GM20431 (cell line): ENCODE data around the gene PPP1R8.
"Not testable (repeated sequence)": the region's sequence is repeated elsewhere in the genome, so short reads cannot be mapped to it uniquely, and the experiment has no call there.

Source experiments
- in situ Hi-C: fragments of 300-500 bp; cut with MseI, MboI; formaldehyde crosslinking; loops from one replicate; pipeline ENCODE4 v1.15.0; 2020; ENCODE audit warnings: low sequenced_read_pairs; ENCODE audit not compliant: unreplicated experiment

The PPP1R8 gene

GRCh38 chr1:27831568-27832410, 1.2 kb downstream of the PPP1R8 start:
- in situ Hi-C loops: no loop called here

GRCh38 chr1:27832762-27833161, 2.2 kb downstream of the PPP1R8 start:
- in situ Hi-C loops: no loop called here

- in situ Hi-C loops: no loop called here
Observed at GRCh38 chr1:27833470-27833869, 2.9 kb downstream of the PPP1R8 start.

GRCh38 chr1:27835046-27835445, 4.5 kb downstream of the PPP1R8 start:
- in situ Hi-C loops: no loop called here

GRCh38 chr1:27835501-27835900, 4.9 kb downstream of the PPP1R8 start:
- in situ Hi-C loops: no loop called here

- in situ Hi-C loops: no loop called here
Observed at GRCh38 chr1:27849951-27850350, 19.4 kb downstream of the PPP1R8 start.

GRCh38 chr1:27855085-27855484, 24.5 kb downstream of the PPP1R8 start:
- in situ Hi-C loops: no loop called here

GRCh38 chr1:27856561-27857343, 26.2 kb downstream of the PPP1R8 start:
- in situ Hi-C loops: no loop called here

- in situ Hi-C loops: not testable (repeated sequence)
Observed at GRCh38 chr1:27857552-27857951, 27.0 kb downstream of the PPP1R8 start.

- in situ Hi-C loops: no loop called here
Observed at GRCh38 chr1:27858072-27858948, 27.7 kb downstream of the PPP1R8 start.

- in situ Hi-C loops: no loop called here
Observed at GRCh38 chr1:27858949-27859576, 28.5 kb downstream of the PPP1R8 start.

GRCh38 chr1:27861436-27861835, 30.9 kb downstream of the PPP1R8 start:
- in situ Hi-C loops: no loop called here

GRCh38 chr1:27862004-27862403, 31.4 kb downstream of the PPP1R8 start:
- in situ Hi-C loops: no loop called here

GRCh38 chr1:27862671-27863537, 32.3 kb downstream of the PPP1R8 start:
- in situ Hi-C loops: no loop called here

- in situ Hi-C loops: no loop called here
Observed at GRCh38 chr1:27863538-27863915, 32.9 kb downstream of the PPP1R8 start.

GRCh38 chr1:27864264-27864895, 33.8 kb downstream of the PPP1R8 start:
- in situ Hi-C loops: no loop called here

- in situ Hi-C loops: no loop called here
Observed at GRCh38 chr1:27865821-27866220, 35.2 kb downstream of the PPP1R8 start.

- in situ Hi-C loops: no loop called here
Observed at GRCh38 chr1:27868556-27868931, 38.0 kb downstream of the PPP1R8 start.
